Esophagus squamous epithelium (tissue), 5 donors: ENCODE measurements around the gene IL12A. TPM values are rescaled to one million over a fixed set of nuclear protein-coding genes. Genes with fewer than 3 reads are reported as not detected.

ENCODE experiments used
- DNase-seq: peaks from one replicate; lab custom pipeline; 2025; lab: John Stamatoyannopoulos, UW
- H3K27ac ChIP-seq, 4 donors: fragments of 200-600 bp; sonication (generic); one replicate each; pipeline ENCODE4 v1.5.1; 2016 to 2019; ENCODE audit warnings: mild to moderate bottlenecking in 1 of 4
- H3K27me3 ChIP-seq, 4 donors: fragments of 200-600 bp; sonication (generic); 1 replicate in 3 of 4; 2 replicates in 1 of 4; pipeline versions ENCODE4 v1.5.1 to v1.6.0; 2017 to 2021; ENCODE audit warnings: antibody characterized with exemption in 1 of 4
- H3K36me3 ChIP-seq, 3 donors: fragments of 200-600 bp; sonication (generic); one replicate each; pipeline ENCODE4 v1.5.1; 2016 to 2019
- H3K4me1 ChIP-seq, 3 donors: fragments of 200-600 bp; sonication (generic); one replicate each; pipeline ENCODE4 v1.5.1; 2017 to 2019
- H3K4me3 ChIP-seq, 4 donors: fragments of 200-600 bp; sonication (generic); 1 replicate in 3 of 4; 2 replicates in 1 of 4; pipeline ENCODE4 v1.5.1; 2016 to 2019; ENCODE audit warnings: mild to moderate bottlenecking in 2 of 4, moderate library complexity in 1 of 4
- H3K9me3 ChIP-seq, 3 donors: fragments of 200-600 bp; sonication (generic); one replicate each; pipeline ENCODE4 v1.5.1; 2016 to 2019
- POLR2A ChIP-seq, 4 donors: fragments of 450-650 bp; IDR thresholded peaks; one replicate each; pipeline ENCODE4 v1.6.1; 2017; ENCODE audit warnings: antibody characterized with exemption in 4 of 4, mild to moderate bottlenecking in 4 of 4, moderate library complexity in 3 of 4
- WGBS, 2 donors: methylation state at CpG; one replicate each; pipeline ENCODE4 v1.1.5; 2018; 5-methylcytosine and 5-hydroxymethylcytosine counted together
- intact Hi-C: fragments of 100-400 bp; cut with DNase I; formaldehyde crosslinking; loops from one replicate; pipeline ENCODE4 v1.15.0; 2022
- total RNA-seq, 4 donors: library from RNA; depleted of rRNA; stranded (reverse); fragments of >200 nt; gene quantifications; one replicate each; pipeline ENCODE4 v1.1.0, GENCODE V29; 2016
- TF ChIP-seq, protein P1 (sequence below), 6 experiments: fragments of 450-650 bp in 4 of 6; fragments of 200-600 bp in 2 of 6; sonication (generic) in 2 of 6; IDR thresholded peaks; one replicate each; pipeline ENCODE4 v1.5.1; 2016 to 2019; ENCODE audit warnings: antibody characterized with exemption in 6 of 6, mild to moderate bottlenecking in 4 of 6, moderate library complexity in 4 of 6
- donor health status: DM: yes; HTN: yes; CAD: no.

Gene IL12A
- total RNA-seq, 4 donors from 2014 or later, result 0.44 to 27.0 (median 6.8) TPM

DNA sequence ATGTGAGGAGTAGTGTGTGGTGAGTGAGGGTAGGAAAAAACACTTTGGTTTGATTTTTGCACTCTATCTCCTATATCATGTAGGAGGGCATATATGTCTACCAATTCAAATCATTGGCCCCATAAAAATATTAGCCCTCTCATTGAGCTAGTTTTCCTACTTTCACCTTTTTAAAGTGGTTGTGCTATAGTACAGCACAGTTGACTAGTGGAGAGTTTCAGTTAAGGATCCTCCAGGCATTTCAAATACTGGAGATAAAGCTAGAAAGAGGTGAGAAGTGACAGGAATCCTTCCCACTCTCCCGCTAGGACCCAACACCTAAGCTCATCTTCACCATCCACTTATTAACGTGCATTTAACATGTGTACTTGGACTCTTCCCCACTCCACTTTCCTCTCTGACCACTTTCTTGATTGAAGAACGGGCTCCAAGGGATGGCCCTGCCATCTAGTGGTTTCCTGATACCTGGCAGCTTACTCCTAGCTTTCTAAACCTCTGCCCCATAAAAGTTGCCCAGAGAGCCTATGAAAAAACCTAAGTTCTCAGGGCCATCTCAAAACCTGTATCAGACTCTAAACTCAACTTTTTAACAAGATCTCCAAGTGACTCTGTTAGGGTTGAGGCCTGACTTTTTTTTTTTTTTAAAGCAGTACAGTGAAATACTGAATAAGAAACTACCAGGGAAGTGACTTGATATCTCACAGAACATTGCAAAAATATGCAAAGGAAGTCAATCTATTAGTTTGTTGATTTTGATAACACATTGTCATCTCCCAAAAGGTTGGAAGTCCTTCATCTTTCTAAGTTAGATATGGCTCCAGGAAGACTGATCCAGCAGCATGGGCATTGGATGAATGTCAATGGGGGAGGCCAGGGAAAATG, 17.9 kb downstream of the IL12A start:
- 14 to 16% methylated on average over 3 of the region's 3 CpGs for WGBS, 2 donors
- intact Hi-C loops, result loop anchor here (10.0 kb wide), 1 partner anchor 122 kb away; no protein-coding TSS in a partner anchor
- no peak for TF ChIP-seq POLR2A (IDR thresholded peaks at IDR 0.05)
- TF ChIP-seq, protein P1, sequence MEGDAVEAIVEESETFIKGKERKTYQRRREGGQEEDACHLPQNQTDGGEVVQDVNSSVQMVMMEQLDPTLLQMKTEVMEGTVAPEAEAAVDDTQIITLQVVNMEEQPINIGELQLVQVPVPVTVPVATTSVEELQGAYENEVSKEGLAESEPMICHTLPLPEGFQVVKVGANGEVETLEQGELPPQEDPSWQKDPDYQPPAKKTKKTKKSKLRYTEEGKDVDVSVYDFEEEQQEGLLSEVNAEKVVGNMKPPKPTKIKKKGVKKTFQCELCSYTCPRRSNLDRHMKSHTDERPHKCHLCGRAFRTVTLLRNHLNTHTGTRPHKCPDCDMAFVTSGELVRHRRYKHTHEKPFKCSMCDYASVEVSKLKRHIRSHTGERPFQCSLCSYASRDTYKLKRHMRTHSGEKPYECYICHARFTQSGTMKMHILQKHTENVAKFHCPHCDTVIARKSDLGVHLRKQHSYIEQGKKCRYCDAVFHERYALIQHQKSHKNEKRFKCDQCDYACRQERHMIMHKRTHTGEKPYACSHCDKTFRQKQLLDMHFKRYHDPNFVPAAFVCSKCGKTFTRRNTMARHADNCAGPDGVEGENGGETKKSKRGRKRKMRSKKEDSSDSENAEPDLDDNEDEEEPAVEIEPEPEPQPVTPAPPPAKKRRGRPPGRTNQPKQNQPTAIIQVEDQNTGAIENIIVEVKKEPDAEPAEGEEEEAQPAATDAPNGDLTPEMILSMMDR (IDR thresholded peaks at IDR 0.05), result peak in 5 of 6 experiments; percentile 62 to 81 (median 78)
- Histone ChIP-seq H3K4me1 (peaks cover 0 to 17% (median 0%) of the 10 kb centered on the region in 3 donors), H3K36me3 (no peaks in the 10 kb centered on the region), H3K27me3 (no peaks in the 10 kb centered on the region), H3K27ac (no peak overlapping the region), H3K4me3 (no peak overlapping the region), H3K9me3 (no peaks in the 10 kb centered on the region)
- no peak for DNase-seq

DNA sequence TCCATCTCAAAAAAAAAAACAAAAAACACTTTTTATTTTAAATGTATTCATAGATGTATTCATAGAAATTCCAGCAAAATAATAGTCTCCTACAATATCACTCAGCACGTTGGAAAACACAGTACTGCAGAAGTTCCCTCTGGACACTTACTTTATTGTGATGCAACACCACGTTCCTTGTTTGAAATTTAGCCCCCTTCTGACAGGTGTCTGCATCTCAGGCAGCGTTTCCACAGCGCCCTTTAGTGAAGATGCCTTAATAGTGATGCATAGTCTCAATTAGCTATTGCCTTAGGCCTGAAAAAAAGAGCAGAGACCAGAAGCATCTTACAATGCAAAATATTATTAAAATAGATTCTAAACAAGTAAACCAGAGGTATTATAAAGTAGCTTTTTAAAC, 20.3 kb downstream of the IL12A start:
- Histone ChIP-seq H3K4me3 (no peak overlapping the region), H3K27me3 (no peaks in the 10 kb centered on the region), H3K9me3 (no peaks in the 10 kb centered on the region), H3K27ac (no peak overlapping the region), H3K36me3 (no peaks in the 10 kb centered on the region), H3K4me1 (no peaks in the 10 kb centered on the region)
- 58 to 61% methylated on average over 4 of the region's 4 CpGs for WGBS, 2 donors
- intact Hi-C loops, result loop anchor here (10.0 kb wide), 1 partner anchor 124 kb away; no protein-coding TSS in a partner anchor
- no peak for DNase-seq
- TF ChIP-seq, protein P1 (IDR thresholded peaks at IDR 0.05), result no peak
- no peak for TF ChIP-seq POLR2A (IDR thresholded peaks at IDR 0.05)

DNA sequence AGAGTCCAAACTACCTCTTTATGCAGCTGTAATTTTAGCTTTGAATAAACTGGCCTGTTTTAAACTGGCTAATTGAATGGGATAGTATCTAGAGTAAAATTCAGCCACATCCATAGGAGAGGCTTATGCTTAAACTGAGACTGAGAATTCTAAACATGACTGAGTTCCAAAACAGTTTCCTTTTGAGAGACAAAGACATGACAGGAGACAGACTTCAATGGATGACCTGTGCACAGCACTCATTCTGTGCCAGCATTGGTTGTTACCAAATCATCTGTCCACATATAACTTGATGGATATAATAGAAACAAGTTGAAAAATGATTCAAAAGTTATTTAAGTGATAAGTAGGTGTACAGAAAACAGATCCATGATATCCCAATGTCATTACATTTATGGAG, 20.9 kb downstream of the IL12A start:
- H3K27ac ChIP-seq, result no peak overlapping the region
- no peaks in the 10 kb centered on the region for H3K36me3 ChIP-seq
- intact Hi-C loops, result loop anchor here (10.0 kb wide), 1 partner anchor 125 kb away; no protein-coding TSS in a partner anchor
- H3K4me3 ChIP-seq, result no peak overlapping the region
- DNase-seq, result no peak
- TF ChIP-seq POLR2A (IDR thresholded peaks at IDR 0.05), result no peak
- TF ChIP-seq, protein P1 (IDR thresholded peaks at IDR 0.05), result no peak
- no peaks in the 10 kb centered on the region for H3K9me3 ChIP-seq
- H3K27me3 ChIP-seq, result no peaks in the 10 kb centered on the region
- no peaks in the 10 kb centered on the region for H3K4me1 ChIP-seq

DNA sequence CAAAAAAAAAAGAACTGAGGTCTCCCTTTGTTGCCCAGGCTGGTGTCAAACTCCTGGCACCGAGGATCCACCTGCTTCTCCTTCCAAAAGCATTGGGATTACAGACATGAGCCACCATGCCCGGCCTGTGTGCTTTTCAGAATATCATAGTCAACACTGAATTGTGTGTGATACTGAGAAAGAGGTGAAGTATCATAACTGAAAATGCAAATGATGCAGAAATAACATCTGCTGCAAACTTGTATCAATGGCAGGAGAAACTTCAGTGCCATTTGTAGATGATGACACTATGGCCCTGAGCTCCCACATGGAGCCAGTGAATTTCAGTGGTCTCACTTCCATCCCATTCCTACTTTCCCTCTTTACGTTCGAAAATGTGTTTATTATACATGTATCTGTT, 21.9 kb downstream of the IL12A start:
- 67 to 74% methylated on average over 4 of the region's 4 CpGs for WGBS, 2 donors
- H3K9me3 ChIP-seq, result no peaks in the 10 kb centered on the region
- no peak overlapping the region for H3K4me3 ChIP-seq
- intact Hi-C loops, result no loop called here
- no peaks in the 10 kb centered on the region for H3K4me1 ChIP-seq
- TF ChIP-seq POLR2A (IDR thresholded peaks at IDR 0.05), result no peak
- TF ChIP-seq, protein P1 (IDR thresholded peaks at IDR 0.05), result no peak
- no peaks in the 10 kb centered on the region for H3K36me3 ChIP-seq
- no peak overlapping the region for H3K27ac ChIP-seq
- no peaks in the 10 kb centered on the region for H3K27me3 ChIP-seq
- DNase-seq, result no peak

DNA sequence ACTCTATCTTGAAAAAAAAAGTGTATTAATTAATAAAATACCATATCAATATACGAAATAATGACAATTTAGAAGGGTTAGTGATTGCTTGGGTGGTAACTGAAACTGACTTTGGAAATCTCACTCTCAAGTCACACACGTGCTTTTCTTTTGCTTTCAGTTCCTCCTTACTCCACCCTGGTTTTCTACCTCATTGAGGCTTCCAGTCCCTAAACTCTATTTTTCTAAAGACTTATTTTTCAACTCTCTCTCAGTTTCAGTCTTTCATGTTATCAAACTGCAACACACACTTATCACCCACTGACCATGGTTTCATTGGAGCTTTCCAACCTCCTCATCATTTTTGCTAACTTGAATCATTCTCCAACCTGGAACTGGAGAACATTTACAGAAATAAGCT, 23.5 kb downstream of the IL12A start:
- WGBS, 2 donors, result 39 to 40% methylated on average over 2 of the region's 2 CpGs
- intact Hi-C loops, result no loop called here
- Histone ChIP-seq H3K36me3 (no peaks in the 10 kb centered on the region), H3K4me3 (no peak overlapping the region), H3K27ac (no peak overlapping the region), H3K27me3 (no peaks in the 10 kb centered on the region), H3K4me1 (no peaks in the 10 kb centered on the region), H3K9me3 (no peaks in the 10 kb centered on the region)
- no peak for DNase-seq
- TF ChIP-seq, protein P1 (IDR thresholded peaks at IDR 0.05), result no peak
- TF ChIP-seq POLR2A (IDR thresholded peaks at IDR 0.05), result no peak
